WTC11 (cell line): ENCODE results near the gene RPL19. TPM values are rescaled to one million over a fixed set of nuclear protein-coding genes. Genes with fewer than 3 reads are reported as not detected.

ENCODE experiments used
- ATAC-seq: fragments of 200-7000 bp; cut with Tn5 transposase; 2 replicates; pipeline ENCODE4 v1.10.0; 2021; ENCODE audit warnings: mild to moderate bottlenecking, moderate library complexity
- CTCF ChIA-PET: fragments of 300-600 bp; sonication (Branson Sonifier 250); formaldehyde crosslinking; loops from one replicate; lab custom pipeline; 2021; ENCODE audit warnings: antibody characterized with exemption; lab: Charles Lee
- POLR2A ChIA-PET: fragments of 350-600 bp; sonication (Branson Sonifier 250); formaldehyde crosslinking; loops from one replicate; lab custom pipeline; 2021; ENCODE audit warnings: antibody characterized with exemption; lab: Charles Lee
- DNase-seq: peaks from one replicate; pipeline ENCODE4 v3.0.0; 2021; ENCODE audit warnings: low spot score
- H3K27ac Mint-ChIP-seq: 2 replicates; pipeline ENCODE4 v1.8.0; 2021; ENCODE audit warnings: mixed read lengths
- H3K27me3 Mint-ChIP-seq: 2 replicates; pipeline ENCODE4 v1.8.0; 2021; ENCODE audit warnings: low read depth, mild to moderate bottlenecking, moderate library complexity, mixed read lengths
- H3K36me3 Mint-ChIP-seq: 2 replicates; pipeline ENCODE4 v1.8.0; 2021; ENCODE audit warnings: mixed read lengths
- H3K4me1 Mint-ChIP-seq: 2 replicates; pipeline ENCODE4 v1.8.0; 2022; ENCODE audit warnings: mixed read lengths
- H3K4me3 Mint-ChIP-seq: 2 replicates; pipeline ENCODE4 v1.8.0; 2021; ENCODE audit warnings: mild to moderate bottlenecking, moderate library complexity, mixed read lengths
- H3K9me3 Mint-ChIP-seq: 2 replicates; pipeline ENCODE4 v1.8.0; 2021; ENCODE audit warnings: mixed read lengths
- ELF4 ChIP-seq: sonication (generic); formaldehyde crosslinking; IDR thresholded peaks from 2 replicates; pipeline ENCODE4 v1.8.1; 2022; ENCODE audit warnings: low read depth, mild to moderate bottlenecking, moderate library complexity, missing genetic modification reagents
- GABPB1 ChIP-seq: sonication (generic); formaldehyde crosslinking; IDR thresholded peaks from 2 replicates; pipeline ENCODE4 v1.8.1; 2023; ENCODE audit warnings: mild to moderate bottlenecking, missing genetic modification reagents
- GRHL2 ChIP-seq: fragments of 250-450 bp; sonication (Bioruptor Pico); IDR thresholded peaks from 2 replicates; pipeline ENCODE4 v1.8.0; 2022; ENCODE audit warnings: mild to moderate bottlenecking, moderate library complexity; ENCODE audit not compliant: insufficient replicate concordance, severe bottlenecking
- JAZF1 ChIP-seq: fragments of 250-450 bp; sonication (Bioruptor Pico); IDR thresholded peaks from 2 replicates; pipeline ENCODE4 v1.9.0; 2021; ENCODE audit warnings: moderate library complexity, mild to moderate bottlenecking, inconsistent platforms
- NR2C2 ChIP-seq: sonication (generic); formaldehyde crosslinking; IDR thresholded peaks from 2 replicates; pipeline ENCODE4 v1.8.0; 2022; ENCODE audit warnings: mild to moderate bottlenecking, missing genetic modification reagents
- RORB ChIP-seq: fragments of 250-450 bp; sonication (Bioruptor Pico); IDR thresholded peaks from 2 replicates; pipeline ENCODE4 v1.9.0; 2021; ENCODE audit warnings: mild to moderate bottlenecking
- SMAD3 ChIP-seq: sonication (generic); formaldehyde crosslinking; IDR thresholded peaks from 2 replicates; pipeline ENCODE4 v1.8.0; 2022; ENCODE audit warnings: missing genetic modification reagents, mild to moderate bottlenecking, borderline replicate concordance
- SP1 ChIP-seq: sonication (generic); formaldehyde crosslinking; conservative IDR thresholded peaks from 2 replicates; pipeline ENCODE4 v1.8.1; 2022; ENCODE audit warnings: missing genetic modification reagents
- STAT6 ChIP-seq: sonication (generic); formaldehyde crosslinking; conservative IDR thresholded peaks from 2 replicates; pipeline ENCODE4 v1.8.1; 2023; ENCODE audit warnings: mild to moderate bottlenecking, low read depth, missing genetic modification reagents, moderate library complexity
- TP53 ChIP-seq: sonication (generic); formaldehyde crosslinking; IDR thresholded peaks from 2 replicates; pipeline ENCODE4 v1.8.1; 2023; ENCODE audit warnings: mild to moderate bottlenecking, missing genetic modification reagents
- ZNF317 ChIP-seq: sonication (generic); formaldehyde crosslinking; IDR thresholded peaks from 2 replicates; pipeline ENCODE4 v1.8.1; 2023; ENCODE audit warnings: low read depth, mild to moderate bottlenecking, moderate library complexity, missing genetic modification reagents, borderline replicate concordance
- ZNF416 ChIP-seq: fragments of 250-450 bp; sonication (Bioruptor Pico); IDR thresholded peaks from 2 replicates; pipeline ENCODE4 v1.9.0; 2021; ENCODE audit warnings: mild to moderate bottlenecking, inconsistent platforms
- total RNA-seq: library from RNA; stranded (reverse); gene quantifications from 3 replicates; pipeline ENCODE4 v1.2.3, GENCODE V29; 2021
- TF ChIP-seq, protein P1 (sequence below): fragments of 200-600 bp; IDR thresholded peaks from 2 replicates; pipeline ENCODE4 v1.8.0; 2022; ENCODE audit warnings: antibody characterized with exemption
- TF ChIP-seq, protein P2 (sequence below): fragments of 250-450 bp; sonication (Bioruptor Pico); IDR thresholded peaks from 2 replicates; pipeline ENCODE4 v1.9.0; 2021; ENCODE audit warnings: mild to moderate bottlenecking

Gene RPL19
- total RNA-seq, 1 experiment from 2014 or later: 1,970 TPM

DNA sequence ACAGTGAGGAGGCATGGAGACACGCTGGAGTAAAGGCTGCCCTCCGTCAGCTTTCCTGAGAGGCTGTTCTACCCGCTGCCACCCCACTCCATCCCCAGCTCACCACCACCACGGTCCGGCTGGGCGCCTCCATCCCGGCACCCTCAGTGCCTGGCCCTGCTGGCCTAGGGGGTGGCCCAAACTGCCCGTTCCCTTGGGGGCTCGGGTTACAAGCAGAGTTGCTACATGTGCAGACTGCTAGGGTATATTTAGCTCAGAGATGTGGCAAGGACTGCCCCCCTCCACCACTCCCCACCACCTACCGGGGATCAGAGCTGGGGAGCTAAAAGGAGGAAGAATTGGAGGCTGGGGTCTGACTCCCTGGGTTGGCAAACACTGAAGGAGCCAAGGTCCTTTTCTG is 6.7 kb upstream of the RPL19 start:
- no peaks in the 10 kb centered on the region for H3K9me3 Mint-ChIP-seq
- POLR2A ChIA-PET: no interaction called here
- TF ChIP-seq, protein P1, sequence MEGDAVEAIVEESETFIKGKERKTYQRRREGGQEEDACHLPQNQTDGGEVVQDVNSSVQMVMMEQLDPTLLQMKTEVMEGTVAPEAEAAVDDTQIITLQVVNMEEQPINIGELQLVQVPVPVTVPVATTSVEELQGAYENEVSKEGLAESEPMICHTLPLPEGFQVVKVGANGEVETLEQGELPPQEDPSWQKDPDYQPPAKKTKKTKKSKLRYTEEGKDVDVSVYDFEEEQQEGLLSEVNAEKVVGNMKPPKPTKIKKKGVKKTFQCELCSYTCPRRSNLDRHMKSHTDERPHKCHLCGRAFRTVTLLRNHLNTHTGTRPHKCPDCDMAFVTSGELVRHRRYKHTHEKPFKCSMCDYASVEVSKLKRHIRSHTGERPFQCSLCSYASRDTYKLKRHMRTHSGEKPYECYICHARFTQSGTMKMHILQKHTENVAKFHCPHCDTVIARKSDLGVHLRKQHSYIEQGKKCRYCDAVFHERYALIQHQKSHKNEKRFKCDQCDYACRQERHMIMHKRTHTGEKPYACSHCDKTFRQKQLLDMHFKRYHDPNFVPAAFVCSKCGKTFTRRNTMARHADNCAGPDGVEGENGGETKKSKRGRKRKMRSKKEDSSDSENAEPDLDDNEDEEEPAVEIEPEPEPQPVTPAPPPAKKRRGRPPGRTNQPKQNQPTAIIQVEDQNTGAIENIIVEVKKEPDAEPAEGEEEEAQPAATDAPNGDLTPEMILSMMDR: no peak
- TF ChIP-seq NR2C2 (CRISPR knock-in tag): 0 out of 2 replicates have a peak, but pooled peaks have one; percentile 29
- TF ChIP-seq, all 79 proteins: peak for 1
- Mint-ChIP-seq H3K27ac (no peak overlapping the region), H3K4me1 (peaks cover 28% of the 10 kb centered on the region), H3K36me3 (peaks cover 20% of the 10 kb centered on the region), H3K4me3 (no peak overlapping the region), H3K27me3 (no peaks in the 10 kb centered on the region)
- CTCF ChIA-PET: interaction anchor here (1.8 to 5.3 kb wide), 3 partner anchors 19 to 43 kb away, joined by 5 to 47 read pairs (median 29); partner anchors contain the start of gene ARL5C
- DNase-seq (no peak), ATAC-seq (no peak)

- peak overlapping the region; percentile 57; the same call in 1 of the 2 replicates for H3K27ac Mint-ChIP-seq
- peak; percentile 51 for ATAC-seq
- H3K27me3 Mint-ChIP-seq: no peaks in the 10 kb centered on the region
- no peak for TF ChIP-seq ELF4 (CRISPR knock-in tag)
- no peak for TF ChIP-seq TP53 (CRISPR knock-in tag)
- no peak for TF ChIP-seq JAZF1
- TF ChIP-seq, protein P2, sequence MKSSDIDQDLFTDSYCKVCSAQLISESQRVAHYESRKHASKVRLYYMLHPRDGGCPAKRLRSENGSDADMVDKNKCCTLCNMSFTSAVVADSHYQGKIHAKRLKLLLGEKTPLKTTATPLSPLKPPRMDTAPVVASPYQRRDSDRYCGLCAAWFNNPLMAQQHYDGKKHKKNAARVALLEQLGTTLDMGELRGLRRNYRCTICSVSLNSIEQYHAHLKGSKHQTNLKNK (CRISPR knock-in tag): no peak
- no peak for TF ChIP-seq SMAD3
- TF ChIP-seq STAT6 (CRISPR knock-in tag): no peak
- TF ChIP-seq, protein P1: peak; percentile 12; the same call in 1 of the 2 replicates
- TF ChIP-seq GRHL2: no peak
- TF ChIP-seq RORB (CRISPR knock-in tag): no peak
- TF ChIP-seq ZNF317 (CRISPR knock-in tag): no peak
- no peak for TF ChIP-seq GABPB1 (CRISPR knock-in tag)
- TF ChIP-seq ZNF416 (CRISPR knock-in tag): no peak
- 0 out of 2 replicates have a peak, but pooled peaks have one; percentile 40 for TF ChIP-seq SP1
- DNase-seq: peak; percentile 73
- H3K9me3 Mint-ChIP-seq: no peaks in the 10 kb centered on the region
- CTCF ChIA-PET: interaction anchor here (0.6 to 5.3 kb wide), 27 partner anchors 11 to 611 kb away, joined by 3 to 62 read pairs (median 4); partner anchors contain the start of genes ARL5C, FBXO47, LASP1NB and STAC2
- POLR2A ChIA-PET: interaction anchor here (1.0 to 2.4 kb wide), 2 partner anchors 13 to 30 kb away, joined by 6 read pairs; no protein-coding TSS in a partner anchor
- H3K4me3 Mint-ChIP-seq: peak overlapping the region; percentile 66
- H3K36me3 Mint-ChIP-seq: peaks cover 20% of the 10 kb centered on the region
- peaks cover 36% of the 10 kb centered on the region for H3K4me1 Mint-ChIP-seq
These were observed 5.7 kb upstream of the RPL19 start for GRCh38 chr17:39194089-39194984.
